GM13977 (cell line): ENCODE measurements around the gene KRTAP10-5.
"Not testable (repeated sequence)": the region's sequence is repeated elsewhere in the genome, so short reads cannot be mapped to it uniquely, and the experiment has no call there.

Experiments used
- DNase-seq: peaks from one replicate; pipeline ENCODE4 v3.0.0; 2012; ENCODE audit warnings: low spot score
- CTCF ChIP-seq: IDR thresholded peaks from 2 replicates; pipeline ENCODE4 v1.5.1; 2012; ENCODE audit warnings: mild to moderate bottlenecking, control low read depth; ENCODE audit not compliant: insufficient read depth; ENCODE audit errors: extremely low read depth, missing control alignments
- in situ Hi-C: fragments of 300-500 bp; cut with MboI; formaldehyde crosslinking; loops from one replicate; pipeline ENCODE4 v1.12.0; 2022; ENCODE audit warnings: low sequenced_read_pairs, low pct_unique_long_range_greater_than_20kb, mixed read lengths, inconsistent platforms; ENCODE audit not compliant: unreplicated experiment

KRTAP10-5 gene

DNA sequence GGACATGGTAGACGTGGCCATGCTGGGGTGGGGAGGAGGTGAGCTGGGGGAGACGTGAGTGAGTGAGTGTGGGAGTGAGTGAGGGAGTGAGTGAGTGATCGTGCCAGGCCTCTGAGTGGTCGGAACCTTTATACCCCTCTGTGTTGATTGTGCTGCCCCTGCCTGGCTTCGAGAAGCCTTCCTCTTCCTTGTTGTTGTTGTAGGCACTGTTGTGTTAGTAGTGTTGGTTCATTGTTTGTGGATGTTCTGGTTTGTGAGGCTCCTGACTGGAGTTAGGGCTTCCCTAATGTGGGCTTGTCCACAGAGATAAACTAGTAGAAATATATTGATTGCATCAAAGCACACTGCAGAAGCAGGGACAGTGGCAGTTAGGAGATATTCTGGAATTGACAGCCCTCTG lies 21.7 kb downstream of the KRTAP10-5 start, which contains the start of gene KRTAP10-3:
Gene KRTAP10-3, minus strand, starts transcription at position 101 of the 400 bp plus-strand sequence. Its CDS starts 80 bp downstream, at position 21.
- TF ChIP-seq CTCF, result no peak
- in situ Hi-C loops, result no loop called here
- DNase-seq, result no peak

- DNase-seq, in situ Hi-C loops: not testable (repeated sequence)
Measured at GRCh38 chr21:44558329-44558675, 22.1 kb downstream of the KRTAP10-5 start.

GRCh38 chr21:44557491-44558328 lies 22.7 kb downstream of the KRTAP10-5 start:
- TF ChIP-seq CTCF, result no peak
- no peak for DNase-seq
- in situ Hi-C loops, result no loop called here

DNA sequence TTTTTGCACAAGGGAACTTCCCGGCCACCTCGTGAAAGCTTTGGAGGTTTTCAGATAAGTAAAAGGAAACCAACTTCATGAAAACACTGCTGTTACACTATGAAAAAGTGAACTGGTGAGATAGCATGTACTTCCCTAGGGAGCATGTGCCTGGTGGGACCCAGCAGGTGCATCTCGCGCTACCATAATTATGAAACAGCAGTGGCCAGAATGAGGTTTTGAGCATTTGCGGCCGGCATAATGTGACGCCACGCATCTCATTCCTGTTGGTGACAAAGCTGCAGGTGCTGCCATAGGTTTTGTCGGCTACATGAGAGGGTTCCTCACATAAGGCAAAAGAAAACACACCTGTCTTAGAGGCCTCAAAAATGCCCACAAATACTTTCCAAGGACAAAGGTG lies 23.5 kb downstream of the KRTAP10-5 start:
- peak; percentile 69 for DNase-seq
- in situ Hi-C loops, result no loop called here

DNA sequence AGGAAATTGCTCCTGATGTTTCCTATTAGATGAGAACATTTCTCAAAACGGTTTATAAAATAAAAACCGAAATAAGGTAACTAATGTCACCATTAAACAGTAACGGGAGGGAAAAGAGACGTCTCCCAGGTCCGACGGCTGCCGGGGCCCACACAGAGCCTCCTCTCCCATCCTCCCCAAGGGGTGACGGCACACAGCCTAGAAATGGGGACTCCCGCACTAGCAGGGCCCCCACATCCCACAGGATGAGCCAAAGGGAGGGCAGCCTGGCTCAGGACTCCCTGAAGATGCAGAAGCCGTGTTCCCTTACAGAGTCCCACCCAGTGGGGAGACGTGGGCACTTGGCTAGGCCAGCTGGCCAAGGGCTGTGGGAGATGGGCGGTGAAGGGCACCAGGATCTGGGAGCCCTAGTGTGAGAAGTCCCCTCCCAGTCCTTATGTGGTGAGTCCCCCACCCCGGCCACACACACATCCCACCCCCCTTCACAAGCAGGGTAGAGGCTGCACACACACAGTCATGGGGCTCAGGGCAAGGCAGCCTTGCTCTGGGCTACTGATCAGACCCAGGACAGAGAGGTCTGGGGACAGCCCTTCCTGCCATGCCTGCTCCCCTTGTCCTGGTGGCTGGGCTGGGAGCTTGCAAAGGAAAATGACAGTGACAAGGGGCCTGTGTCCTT lies 25.1 kb downstream of the KRTAP10-5 start:
- in situ Hi-C loops, result no loop called here
- DNase-seq, result no peak
- no peak for TF ChIP-seq CTCF

More for the DNA sequence above, 23.5 kb downstream of the KRTAP10-5 start:
- no peak for TF ChIP-seq CTCF

- no peak for DNase-seq
- in situ Hi-C loops, result no loop called here
- no peak for TF ChIP-seq CTCF
Measured at GRCh38 chr21:44552681-44553080, 27.7 kb downstream of the KRTAP10-5 start.

DNA sequence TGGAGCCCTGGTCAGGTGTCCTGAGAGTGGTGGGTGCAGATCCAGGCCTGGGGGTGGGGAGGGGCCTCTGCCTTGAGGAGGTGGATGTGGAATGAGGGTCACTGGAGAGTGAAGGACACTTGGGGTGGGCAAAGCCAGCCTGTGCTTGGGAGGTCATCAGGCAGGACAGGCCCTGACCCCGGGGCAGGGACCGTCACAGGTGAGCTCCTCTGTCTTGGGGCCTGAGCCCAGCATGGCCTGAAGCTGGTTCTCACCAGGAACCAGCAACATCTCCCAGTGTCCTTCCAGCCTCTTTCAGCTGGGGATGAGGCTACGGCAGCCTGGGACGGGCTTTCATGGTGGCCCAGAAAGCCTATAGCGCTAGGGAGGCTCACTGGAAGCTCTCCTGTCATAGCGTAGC lies 28.3 kb downstream of the KRTAP10-5 start:
- in situ Hi-C loops, result no loop called here
- no peak for DNase-seq

More for the DNA sequence above, 28.3 kb downstream of the KRTAP10-5 start:
- TF ChIP-seq CTCF, result no peak
